Activated CD4-positive, alpha-beta T cell treated with anti-CD3 and anti-CD28 coated beads, Interleukin-10, Interleukin-2, amounts not matched to agents 100 ng/mL and 50 ng/mL, durations not matched to agents 16 hours and 8 hours (primary cell): ENCODE data around the gene RALBP1.

Experiments
- DNase-seq: peaks from one replicate; pipeline ENCODE4 v3.0.0-alpha.2; 2020

Gene RALBP1

DNA sequence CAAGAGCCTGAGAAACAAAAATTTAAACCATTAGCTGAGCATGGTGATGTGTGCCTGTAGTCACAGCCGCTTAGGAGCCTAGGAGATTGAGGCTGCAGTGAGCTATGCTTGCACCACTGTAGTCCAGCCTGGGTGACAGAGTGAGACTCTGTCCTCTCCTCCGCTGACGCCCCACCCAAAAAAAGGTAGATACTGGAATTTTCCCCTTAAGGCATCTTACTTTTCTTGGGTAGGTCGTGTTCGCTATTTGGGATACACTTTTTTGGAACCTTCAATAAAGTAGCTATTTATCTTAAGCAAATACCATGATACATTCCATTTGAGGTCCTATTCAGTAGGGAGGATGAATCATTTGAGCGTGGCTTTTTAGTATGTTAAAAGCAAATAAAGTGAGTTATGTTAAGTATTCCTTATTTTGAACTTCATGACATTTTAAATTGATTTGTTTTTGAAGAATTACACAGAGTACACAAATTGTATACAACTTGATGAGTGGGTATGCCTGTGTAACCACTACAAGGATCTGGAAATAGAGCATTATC, 38.7 kb downstream of the RALBP1 start:
- no peak for DNase-seq

DNA sequence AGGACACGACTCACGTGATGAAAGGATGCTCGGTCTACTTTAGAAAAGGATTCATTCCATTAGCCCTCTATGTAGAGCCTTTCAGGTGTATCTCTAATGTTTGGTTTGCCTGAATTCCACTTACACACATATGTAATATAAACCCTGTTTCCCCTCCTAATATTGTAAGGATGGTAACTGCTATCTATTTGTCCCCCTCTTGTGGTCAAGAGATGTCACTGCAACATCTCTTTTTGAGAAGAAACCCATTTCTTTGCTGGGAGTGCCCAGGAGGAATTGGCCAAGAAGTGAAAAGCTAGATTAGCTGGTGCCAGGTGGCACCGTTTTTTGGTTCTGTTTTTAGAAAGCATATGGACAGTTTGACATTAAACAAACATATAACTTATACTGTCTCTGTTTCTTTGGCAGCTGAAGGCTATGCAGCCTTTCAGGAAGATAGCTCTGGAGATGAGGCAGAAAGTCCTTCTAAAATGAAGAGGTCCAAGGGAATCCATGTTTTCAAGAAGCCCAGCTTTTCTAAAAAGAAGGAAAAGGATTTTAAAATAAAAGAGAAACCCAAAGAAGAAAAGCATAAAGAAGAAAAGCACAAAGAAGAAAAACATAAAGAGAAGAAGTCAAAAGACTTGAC, 41.2 kb downstream of the RALBP1 start:
- peak; percentile 51 for DNase-seq

DNA sequence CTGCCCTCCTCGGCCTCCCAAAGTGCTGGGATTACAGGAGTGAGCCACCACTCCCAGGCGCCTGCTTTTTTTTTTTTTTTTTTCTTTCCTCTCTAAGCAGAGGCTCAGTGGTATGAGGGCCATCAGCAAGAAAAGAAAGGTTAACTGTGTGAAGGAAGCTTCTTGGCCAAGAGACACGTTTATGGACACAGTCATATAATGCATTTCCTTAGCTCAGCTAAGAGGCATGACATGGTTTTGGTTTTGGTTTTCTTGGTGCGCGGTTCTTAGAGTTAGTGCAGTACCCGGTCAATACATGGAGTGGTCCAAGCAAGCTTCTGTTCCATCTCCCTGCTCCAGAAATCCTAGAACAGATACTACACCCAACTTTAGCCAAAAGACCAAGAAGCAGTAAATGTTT, 42.6 kb downstream of the RALBP1 start:
- DNase-seq, result peak; percentile 13

DNA sequence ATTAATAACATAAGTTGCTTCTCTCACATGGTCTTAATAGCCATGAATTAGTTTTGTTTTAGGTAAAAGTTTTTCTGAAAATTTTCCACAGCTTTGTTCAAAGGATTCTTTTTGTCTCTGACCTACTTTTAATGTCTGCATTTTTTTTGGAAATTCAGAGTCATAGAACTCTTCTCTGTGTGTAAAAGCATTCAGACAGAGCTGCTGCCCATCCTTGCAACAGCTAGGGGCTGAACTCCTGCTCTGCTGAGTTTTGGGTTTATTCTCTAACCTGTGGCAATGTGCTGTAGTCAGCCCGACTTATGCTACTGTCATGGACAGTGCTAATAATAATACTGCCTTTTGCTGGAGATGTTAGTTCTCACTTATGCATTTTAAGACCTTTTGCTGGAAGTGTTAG, 44.1 kb downstream of the RALBP1 start:
- no peak for DNase-seq

DNA sequence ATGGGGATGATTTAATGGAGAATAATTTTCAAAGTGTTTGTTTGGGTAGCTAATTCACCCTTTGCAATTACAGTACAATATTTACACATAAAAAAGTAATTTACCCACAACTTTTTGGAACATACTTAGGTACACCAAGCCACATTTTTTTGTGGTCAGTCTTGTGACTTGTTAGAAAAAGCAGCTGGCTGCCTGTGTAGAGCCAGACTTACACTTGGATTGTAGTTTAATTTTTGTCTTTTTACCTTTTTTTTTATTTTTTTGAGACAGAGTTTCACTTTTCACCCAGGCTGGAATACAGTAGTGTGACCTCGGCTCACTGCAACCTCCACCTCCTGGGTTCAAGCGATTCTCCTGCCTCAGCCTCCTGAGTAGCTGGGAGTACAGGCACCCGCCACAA, 45.4 kb downstream of the RALBP1 start:
- no peak for DNase-seq

DNA sequence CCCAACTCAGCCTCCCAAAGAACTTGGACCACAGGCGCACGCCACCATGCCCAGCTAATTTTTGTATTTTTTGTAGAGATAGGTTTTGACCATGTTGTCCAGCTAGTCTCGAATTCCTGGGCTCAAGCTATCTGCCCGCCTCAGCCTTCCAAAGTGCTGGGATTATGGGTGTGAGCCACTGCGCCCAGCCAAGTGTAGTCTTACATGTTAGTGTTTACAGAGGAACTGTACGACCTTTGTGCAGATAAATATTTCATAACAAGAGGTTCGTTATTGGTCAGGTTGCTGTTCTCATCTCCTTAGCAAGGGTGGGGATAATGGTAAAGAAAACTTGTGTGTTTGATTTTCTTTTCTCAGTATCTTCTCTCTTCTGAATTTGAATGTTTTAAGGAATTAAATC, 46.5 kb downstream of the RALBP1 start:
- DNase-seq, result no peak

DNA sequence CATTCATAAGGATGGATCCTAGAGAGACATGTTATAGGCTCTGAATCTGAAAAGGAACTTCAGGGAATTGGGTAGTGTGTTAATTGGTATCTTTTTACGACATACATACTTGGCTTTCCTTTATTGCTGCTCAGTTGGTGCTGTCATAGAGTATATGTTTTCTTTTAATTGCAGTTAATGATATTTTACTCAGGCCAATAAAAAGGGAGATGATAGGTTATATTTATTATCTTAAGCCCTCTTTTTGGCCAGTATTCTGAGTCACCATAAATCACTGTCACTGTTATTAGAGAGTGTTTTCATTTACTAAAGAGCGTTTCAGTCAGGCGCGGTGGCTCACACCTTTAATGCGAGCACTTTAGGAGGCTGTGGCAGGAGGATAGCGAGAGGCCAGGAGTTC, 47.6 kb downstream of the RALBP1 start:
- DNase-seq, result no peak

DNA sequence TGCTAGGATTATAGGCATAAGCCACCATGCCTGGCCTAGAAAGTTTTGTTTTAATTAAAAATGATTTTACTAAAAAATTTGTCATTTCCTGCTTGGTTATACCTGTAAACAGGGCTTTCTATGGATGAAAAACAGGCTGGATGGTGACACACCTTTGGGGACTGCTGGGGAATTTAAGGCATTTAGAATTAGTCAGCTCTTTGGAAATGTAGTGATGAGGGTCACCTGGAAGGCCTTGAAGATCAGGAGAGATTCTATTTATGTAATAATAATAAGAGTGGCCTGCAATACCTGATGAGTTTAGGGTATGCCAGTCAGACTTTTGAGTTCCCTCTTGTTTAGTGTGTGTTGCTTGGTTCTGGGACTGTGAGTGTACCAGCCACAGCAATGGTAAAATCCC, 51.1 kb downstream of the RALBP1 start:
- no peak for DNase-seq

DNA sequence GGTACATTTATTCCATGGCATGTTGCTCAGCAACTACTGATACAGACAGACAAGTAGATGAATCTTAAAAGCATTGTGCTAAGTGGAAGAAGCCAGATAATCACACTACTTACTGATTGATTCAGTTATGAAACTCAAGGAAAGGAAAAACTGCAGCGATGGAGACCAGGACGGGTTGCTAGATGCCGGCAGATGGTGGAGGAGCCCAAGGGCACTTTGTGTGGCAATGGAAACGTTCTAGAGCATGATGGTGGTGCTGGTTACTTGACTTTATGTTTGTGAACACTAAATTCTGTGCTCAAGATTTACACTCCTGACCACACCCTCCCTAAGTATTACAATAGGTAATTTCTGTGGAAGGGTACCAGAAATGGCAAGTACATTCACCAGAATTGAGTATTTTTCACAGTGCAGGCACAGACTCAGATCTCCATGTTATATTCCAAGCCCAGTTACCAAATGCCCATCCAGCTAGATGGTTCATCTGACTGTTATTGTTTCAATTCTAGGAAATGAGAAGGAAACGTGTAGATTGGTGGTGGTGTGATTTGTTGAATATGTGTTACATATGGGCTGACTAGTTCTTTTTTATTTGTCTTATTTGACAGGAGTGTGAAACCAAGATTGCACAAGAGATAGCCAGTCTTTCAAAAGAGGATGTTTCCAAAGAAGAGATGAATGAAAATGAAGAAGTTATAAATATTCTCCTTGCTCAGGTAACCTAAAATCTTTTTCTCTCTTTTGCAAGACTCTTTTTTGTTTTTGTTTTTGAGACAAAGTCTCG, 55.1 kb downstream of the RALBP1 start:
- DNase-seq, result peak; percentile 12

DNA sequence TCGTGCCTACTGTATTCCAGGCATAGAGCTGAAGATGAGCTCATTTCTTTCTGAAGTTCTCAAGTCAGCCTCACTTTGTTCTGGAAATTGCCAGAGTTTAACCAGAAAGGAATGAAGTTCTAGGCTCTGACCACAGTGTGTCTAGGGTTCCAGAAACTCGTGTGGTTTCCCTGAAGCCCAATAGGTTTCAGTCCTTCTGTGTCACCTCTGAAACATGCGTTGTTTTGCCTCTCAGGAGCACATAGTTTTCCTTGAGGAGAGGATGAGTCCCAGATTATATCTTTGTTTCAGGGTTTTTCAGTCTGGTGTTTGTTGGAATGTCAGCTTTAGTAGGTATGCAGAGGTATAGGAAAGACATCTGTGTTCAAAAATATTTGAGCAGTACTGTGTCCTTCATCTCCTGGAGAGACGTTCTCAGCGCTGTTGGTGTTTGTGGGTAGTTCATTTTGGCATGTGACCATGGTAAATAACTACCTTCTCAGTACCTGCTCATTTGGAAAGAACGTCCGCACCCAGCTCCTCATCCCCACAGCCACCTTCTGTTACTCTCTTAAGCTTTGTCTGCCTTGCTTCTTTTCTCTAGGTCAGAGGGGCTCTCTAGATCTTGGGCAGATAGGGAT, 56.6 kb downstream of the RALBP1 start:
- DNase-seq, result no peak

DNA sequence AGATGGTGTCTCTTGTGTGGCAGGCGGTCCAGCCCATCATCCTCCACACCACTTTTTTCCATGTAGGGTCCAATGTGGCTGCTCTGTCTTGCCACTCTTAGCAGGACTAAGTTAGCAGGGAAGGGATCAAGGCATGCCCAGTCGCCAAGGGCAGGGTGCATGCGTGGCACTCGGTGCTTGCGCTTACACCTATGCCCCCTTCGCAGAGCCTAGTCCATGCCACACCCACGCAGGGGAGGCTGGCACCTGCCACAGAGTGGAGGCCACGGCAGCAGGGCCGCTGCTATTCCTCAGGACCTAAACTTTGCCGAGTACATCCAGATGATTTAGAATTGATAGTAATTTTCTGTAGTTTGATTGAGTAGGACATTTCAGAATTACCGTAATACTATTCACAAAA, 59.5 kb downstream of the RALBP1 start:
- DNase-seq, result no peak

DNA sequence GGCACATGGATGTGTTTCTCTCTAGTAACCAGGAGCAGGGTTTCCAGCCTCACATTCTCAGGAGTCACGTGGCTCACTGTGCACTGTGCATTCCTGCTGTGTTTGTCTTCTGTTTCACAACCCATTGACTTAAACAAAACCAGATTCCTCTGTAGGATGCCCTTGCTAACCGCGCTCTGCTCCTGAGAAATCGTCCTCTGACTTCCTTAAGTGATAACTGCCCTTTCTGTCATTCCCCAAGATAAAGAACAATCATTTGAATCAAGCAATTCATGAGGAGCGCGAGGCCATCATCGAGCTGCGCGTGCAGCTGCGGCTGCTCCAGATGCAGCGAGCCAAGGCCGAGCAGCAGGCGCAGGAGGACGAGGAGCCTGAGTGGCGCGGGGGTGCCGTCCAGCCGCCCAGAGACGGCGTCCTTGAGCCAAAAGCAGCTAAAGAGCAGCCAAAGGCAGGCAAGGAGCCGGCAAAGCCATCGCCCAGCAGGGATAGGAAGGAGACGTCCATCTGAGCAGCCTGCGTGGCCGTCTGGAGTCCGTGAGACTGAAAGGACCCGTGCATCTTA, 60.2 kb downstream of the RALBP1 start:
- no peak for DNase-seq

DNA sequence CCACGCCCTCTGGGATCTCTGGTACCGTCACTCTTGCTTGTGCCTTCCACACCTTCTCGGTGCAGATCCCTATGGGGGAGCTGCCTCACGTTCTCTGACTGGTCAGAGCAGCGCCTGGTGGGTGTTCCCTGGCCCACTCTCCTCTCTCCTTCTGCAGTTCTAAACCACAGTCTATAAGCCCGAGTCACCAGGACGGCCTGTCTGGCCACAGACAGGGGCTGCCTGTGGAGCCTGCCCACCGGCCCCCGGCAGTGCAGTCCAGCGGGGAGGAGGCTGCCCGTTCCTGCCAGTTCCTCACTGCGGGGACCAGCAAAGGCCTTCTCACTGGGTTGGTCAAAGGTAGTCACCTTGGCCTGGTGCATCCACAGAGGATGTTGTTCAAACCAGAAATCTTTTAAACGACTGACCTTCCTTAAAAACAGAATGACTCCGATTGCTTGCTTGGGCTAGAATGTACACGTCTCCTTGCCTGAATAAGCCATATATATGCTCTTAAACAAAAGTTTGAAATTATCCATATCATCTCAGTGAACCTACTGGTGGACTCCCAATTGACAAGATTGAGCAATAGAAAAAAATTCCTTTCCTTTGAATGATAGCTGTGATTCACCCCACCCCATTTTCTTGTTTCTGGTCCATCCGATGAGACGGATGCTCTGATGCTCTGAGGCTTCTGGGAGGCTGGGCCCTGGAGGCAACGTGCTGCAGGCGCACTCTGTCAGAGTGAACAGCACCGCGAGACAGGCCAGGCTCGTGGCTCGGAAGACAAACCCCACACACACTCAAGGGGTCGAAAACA, 61.2 kb downstream of the RALBP1 start:
- no peak for DNase-seq

DNA sequence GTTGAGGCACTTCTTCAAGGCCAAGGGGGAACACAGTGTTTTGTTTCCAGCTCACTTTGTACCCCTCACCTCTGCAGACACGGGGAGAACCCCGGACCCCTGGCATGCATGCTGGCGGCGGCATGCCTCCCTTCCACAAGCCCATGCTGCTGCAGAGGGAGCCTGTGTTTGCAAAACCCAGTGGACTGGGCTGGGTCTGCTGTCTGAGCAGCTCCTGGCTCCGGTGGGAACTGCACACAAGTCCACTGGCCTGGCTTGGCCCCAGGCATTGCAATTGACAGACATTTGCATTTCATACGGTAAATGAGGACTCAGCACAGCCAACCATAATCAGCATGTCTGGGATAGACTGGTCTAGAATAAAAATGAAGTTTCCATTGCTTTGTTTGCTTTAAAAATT, 62.4 kb downstream of the RALBP1 start:
- DNase-seq, result no peak

DNA sequence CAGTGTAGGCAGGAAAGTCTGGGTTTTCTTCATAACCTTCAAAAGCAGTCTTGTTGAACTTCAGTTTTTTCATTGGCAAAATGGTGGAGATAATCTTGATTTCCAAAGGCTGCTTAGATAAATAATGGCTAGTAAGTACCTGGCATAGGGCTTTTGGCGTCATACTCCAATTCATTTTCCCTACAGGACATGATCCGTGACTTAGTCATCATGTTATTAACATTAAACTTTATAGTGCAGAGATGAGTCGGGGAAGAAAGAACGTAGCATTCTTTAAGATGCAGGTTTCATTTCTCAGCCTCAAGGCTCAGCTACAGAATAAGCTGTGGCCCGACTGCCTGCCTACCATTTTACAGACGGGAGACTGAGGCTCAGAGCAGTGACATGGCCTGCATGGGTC, 64.0 kb downstream of the RALBP1 start:
- no peak for DNase-seq

DNA sequence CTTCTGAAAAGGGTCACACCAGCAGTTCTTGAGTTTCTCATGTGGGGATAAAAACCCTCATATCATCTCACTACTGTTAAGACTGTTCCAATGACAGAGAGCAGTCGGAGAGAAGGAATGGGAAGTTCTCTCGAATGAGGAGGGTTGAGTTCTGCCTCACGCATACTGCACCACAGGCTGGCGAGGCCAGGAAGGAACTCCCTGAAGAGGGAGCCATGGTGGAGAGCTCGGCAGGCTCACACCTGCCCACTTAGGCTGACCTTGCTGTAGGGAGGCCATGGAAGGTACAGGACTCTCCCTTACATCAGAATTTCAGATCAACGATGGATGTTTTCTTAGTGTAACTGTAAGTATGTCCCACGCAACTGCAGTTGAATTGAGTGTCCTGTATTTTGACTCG, 64.6 kb downstream of the RALBP1 start:
- no peak for DNase-seq

DNA sequence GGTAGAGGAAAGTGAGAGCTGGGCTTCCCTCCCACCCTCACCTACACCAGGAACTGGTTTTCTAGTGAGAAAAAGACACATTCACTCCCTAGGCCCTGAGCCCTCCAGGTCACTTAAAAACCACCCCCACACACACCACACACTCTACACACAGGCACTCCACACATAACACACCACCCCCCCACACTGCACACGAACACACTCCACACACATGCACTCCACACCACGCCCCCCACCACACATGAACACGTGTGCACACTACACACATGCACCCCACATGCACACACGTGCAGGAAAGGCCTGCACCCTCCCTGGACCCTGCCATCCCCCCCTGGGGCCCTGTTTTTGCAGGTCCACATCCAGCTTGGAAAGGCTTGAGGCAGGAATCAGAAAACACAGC, 67.6 kb downstream of the RALBP1 start:
- no peak for DNase-seq

DNA sequence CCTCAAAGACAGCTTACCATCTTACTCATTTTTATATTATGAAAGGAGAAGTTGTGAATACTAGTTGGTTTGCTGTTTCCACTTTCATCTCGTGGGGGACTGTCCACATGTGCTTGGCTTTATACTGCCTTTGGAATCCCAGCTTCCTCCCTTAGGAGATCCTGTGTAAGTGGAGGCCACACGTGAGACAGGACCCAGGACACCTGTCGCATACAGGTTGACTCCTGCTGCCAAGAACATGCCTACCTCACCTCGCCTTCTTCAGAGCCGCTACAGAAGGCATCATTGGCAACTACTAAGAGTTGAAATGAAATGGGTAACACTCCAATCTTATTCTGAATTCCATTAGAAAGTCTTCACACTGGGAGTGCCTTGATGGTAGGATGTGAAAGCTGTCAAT, 69.7 kb downstream of the RALBP1 start:
- DNase-seq, result no peak

DNA sequence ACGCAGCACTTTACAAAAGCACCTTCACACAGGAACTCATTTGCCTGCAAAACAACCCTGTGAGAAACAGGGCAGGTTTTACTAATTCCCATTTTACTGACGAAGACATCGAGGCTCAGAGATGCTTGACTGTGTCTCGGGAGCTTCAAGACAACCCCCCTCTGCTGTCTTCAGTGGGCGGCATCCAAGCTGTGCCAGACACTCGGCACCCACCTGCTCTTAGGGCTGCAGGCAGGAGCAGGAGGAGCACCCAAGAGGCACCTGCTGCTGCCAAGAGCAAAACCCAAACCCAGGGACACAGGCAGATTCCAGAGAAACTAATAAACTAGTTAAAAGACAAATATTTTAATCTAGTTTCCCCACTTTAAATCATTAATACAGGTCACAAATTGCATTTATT, 71.2 kb downstream of the RALBP1 start:
- no peak for DNase-seq

DNA sequence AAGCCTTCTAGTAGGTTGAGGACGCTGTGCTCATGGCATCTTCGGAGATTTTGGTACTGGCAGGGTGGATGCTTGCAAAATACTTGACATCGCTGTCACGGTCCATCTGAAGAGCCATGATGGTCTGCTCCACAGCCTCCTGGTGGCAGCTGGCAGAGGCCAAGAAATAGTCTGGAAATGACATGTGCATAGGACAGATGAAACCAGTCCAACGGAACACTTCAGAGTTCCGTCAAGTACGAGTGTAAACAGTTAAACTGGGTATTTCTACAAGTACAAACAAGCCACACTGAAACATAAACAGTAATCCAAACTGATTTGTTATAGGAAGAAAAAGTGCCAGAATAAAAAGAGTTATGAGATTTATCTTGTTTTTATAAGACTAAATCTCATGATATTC, 72.5 kb downstream of the RALBP1 start:
- no peak for DNase-seq

DNA sequence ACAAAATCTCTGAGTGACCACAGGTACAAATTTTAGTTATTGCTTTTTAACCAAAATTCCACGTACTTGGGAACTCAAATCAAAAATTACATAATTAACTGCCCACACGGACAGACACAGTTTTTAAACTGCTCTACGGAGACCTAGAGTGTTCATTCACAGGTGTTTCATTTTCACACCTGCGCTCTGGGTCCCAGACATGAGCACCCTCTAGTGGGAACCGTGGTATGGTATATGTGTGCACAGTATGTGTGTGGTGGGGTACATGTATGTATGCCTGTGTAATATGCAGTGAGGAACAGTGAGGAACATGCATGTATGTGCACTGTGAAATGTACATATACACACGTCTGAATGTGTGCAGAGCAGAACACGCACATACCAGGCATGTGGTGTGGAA, 74.1 kb downstream of the RALBP1 start:
- DNase-seq, result no peak

DNA sequence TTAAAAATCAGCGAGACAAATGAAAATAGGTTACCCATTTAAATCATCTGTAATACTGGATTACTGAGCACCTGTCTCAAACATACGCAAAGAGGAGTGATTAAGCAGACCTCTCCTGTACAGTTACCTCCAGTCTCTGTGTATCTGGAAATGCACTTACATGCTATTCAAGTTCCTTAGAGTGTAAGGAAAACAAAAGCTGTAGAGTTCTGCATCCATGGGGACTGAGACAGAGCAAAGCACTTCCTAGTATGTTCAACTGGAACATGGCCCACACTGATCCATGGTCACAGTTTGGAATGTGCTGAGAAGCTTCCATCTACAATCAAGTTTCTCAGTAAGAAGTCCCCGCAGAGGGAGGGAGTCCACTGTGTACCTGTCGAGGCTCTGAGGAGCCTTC, 75.1 kb downstream of the RALBP1 start:
- no peak for DNase-seq

DNA sequence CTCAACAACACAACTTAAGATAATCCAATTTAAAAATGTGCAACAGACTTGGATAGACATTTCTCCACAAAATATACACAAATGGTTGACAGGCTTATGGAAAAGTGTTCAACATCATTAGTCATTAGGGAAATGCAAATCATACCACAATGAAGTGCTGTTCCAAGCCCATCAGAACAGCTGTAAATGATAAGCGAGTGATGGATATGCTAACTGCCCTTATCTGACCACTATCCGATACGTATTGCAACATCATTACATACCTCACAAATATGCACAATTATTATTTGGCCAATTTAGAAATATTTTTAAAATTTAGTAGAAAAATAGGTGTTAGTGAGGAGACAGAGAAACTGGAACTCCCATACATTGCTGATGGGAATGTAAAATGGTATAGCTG, 76.9 kb downstream of the RALBP1 start:
- DNase-seq, result no peak
